ENCODE data around the gene PPIL1. TPM values are rescaled to one million over a fixed set of nuclear protein-coding genes. Genes with fewer than 3 reads are reported as not detected.
A peak's percentile ranks its signal among the peaks of the same experiment; 100 is the strongest.

Gene PPIL1
- total RNA-seq, 3 donors from 2014 or later, result 4.5 to 24.7 (median 19.7) TPM

GRCh38 chr6:36850021-36850420 is 24.6 kb downstream of the PPIL1 start:
- Histone ChIP-seq H3K4me1 (peaks cover 0 to 6% of the 10 kb centered on the region in 2 donors), H3K9me3 (no peaks in the 10 kb centered on the region), H3K4me3 (no peak overlapping the region), H3K36me3 (no peaks in the 10 kb centered on the region), H3K27me3 (no peaks in the 10 kb centered on the region), H3K27ac (no peak overlapping the region)
- intact Hi-C loops (cut with DNase I; ENCODE audit: low total_unique reads), result no loop called here
- DNase-seq (ENCODE audit: low spot score in 2 of 2), result no peak
- TF ChIP-seq CTCF (IDR thresholded peaks at IDR 0.05) (no peak), POLR2A (IDR thresholded peaks at IDR 0.05) (no peak), POLR2AphosphoS5 (IDR thresholded peaks at IDR 0.05) (no peak)

GRCh38 chr6:36848658-36849441 is 25.8 kb downstream of the PPIL1 start:
- no peaks in the 10 kb centered on the region for H3K36me3 ChIP-seq
- no peaks in the 10 kb centered on the region for H3K9me3 ChIP-seq
- peak overlapping the region; percentile 23 to 68 for H3K27ac ChIP-seq
- intact Hi-C loops (cut with DNase I; ENCODE audit: low total_unique reads), result no loop called here
- H3K27me3 ChIP-seq, result no peaks in the 10 kb centered on the region
- peak in 1 of 2 donors; percentile 74 for DNase-seq (ENCODE audit: low spot score in 2 of 2)
- peak in 1 of 3 donors; percentile 21 for TF ChIP-seq POLR2AphosphoS5 (IDR thresholded peaks at IDR 0.05)
- no peak for TF ChIP-seq POLR2A (IDR thresholded peaks at IDR 0.05)
- peaks cover 0 to 6% of the 10 kb centered on the region in 2 donors for H3K4me1 ChIP-seq
- H3K4me3 ChIP-seq, result peak overlapping the region in 2 of 3 donors; percentile 29 to 50

- H3K9me3 ChIP-seq, result no peaks in the 10 kb centered on the region
- no peak for DNase-seq (ENCODE audit: low spot score in 2 of 2)
- H3K27ac ChIP-seq, result peak overlapping the region in 1 of 2 donors; percentile 68
- no peaks in the 10 kb centered on the region for H3K27me3 ChIP-seq
- TF ChIP-seq CTCF (IDR thresholded peaks at IDR 0.05), result no peak
- intact Hi-C loops (cut with DNase I; ENCODE audit: low total_unique reads), result no loop called here
- H3K4me1 ChIP-seq, result peaks cover 0 to 2% of the 10 kb centered on the region in 2 donors
- H3K4me3 ChIP-seq, result no peak overlapping the region
- H3K36me3 ChIP-seq, result no peaks in the 10 kb centered on the region
These were observed 26.6 kb downstream of the PPIL1 start for GRCh38 chr6:36847991-36848390.

- intact Hi-C loops (cut with DNase I; ENCODE audit: low total_unique reads), result no loop called here
- Histone ChIP-seq H3K27ac (no peak overlapping the region), H3K9me3 (no peaks in the 10 kb centered on the region), H3K27me3 (no peaks in the 10 kb centered on the region), H3K4me1 (no peaks in the 10 kb centered on the region), H3K4me3 (no peak overlapping the region), H3K36me3 (no peaks in the 10 kb centered on the region)
- TF ChIP-seq POLR2AphosphoS5 (IDR thresholded peaks at IDR 0.05), result no peak
- no peak for TF ChIP-seq POLR2A (IDR thresholded peaks at IDR 0.05)
- TF ChIP-seq CTCF (IDR thresholded peaks at IDR 0.05), result no peak
- no peak for DNase-seq (ENCODE audit: low spot score in 2 of 2)
These were observed 27.5 kb downstream of the PPIL1 start for GRCh38 chr6:36847152-36847551.

GRCh38 chr6:36845233-36845632 is 29.4 kb downstream of the PPIL1 start:
- H3K9me3 ChIP-seq, result no peaks in the 10 kb centered on the region
- no peak for DNase-seq (ENCODE audit: low spot score in 2 of 2)
- H3K27ac ChIP-seq, result no peak overlapping the region
- H3K4me1 ChIP-seq, result peaks cover 0 to 5% of the 10 kb centered on the region in 2 donors
- TF ChIP-seq POLR2AphosphoS5 (IDR thresholded peaks at IDR 0.05), result no peak
- TF ChIP-seq CTCF (IDR thresholded peaks at IDR 0.05), result no peak
- no peak for TF ChIP-seq POLR2A (IDR thresholded peaks at IDR 0.05)
- H3K4me3 ChIP-seq, result no peak overlapping the region
- H3K36me3 ChIP-seq, result no peaks in the 10 kb centered on the region
- H3K27me3 ChIP-seq, result no peaks in the 10 kb centered on the region
- intact Hi-C loops (cut with DNase I; ENCODE audit: low total_unique reads), result no loop called here
